Effector memory CD4-positive, alpha-beta T cell (primary cell): ENCODE results near the gene MARCOL.

ENCODE experiments used
- DNase-seq, 3 donors: peaks; one replicate each; pipeline ENCODE4 v3.0.0-alpha.2; 2020
- H3K27ac ChIP-seq: 2 replicates; pipeline ENCODE4 v1.7.0; 2013; ENCODE audit warnings: mild to moderate bottlenecking, low read length, moderate library complexity; ENCODE audit not compliant: insufficient read depth, poor library complexity, severe bottlenecking
- H3K27me3 ChIP-seq: replicated peaks from 2 replicates; pipeline ENCODE4 v1.7.0; 2013; ENCODE audit warnings: mild to moderate bottlenecking, low read length; ENCODE audit not compliant: insufficient read depth, control insufficient read depth, poor library complexity, severe bottlenecking
- H3K36me3 ChIP-seq: 2 replicates; pipeline ENCODE4 v1.7.0; 2013; ENCODE audit warnings: mild to moderate bottlenecking, low read length, moderate library complexity; ENCODE audit not compliant: control insufficient read depth, insufficient read depth
- H3K4me1 ChIP-seq: 2 replicates; pipeline ENCODE4 v1.7.0; 2013; ENCODE audit warnings: low read length, mild to moderate bottlenecking; ENCODE audit not compliant: control insufficient read depth, insufficient read depth, poor library complexity, severe bottlenecking
- H3K4me3 ChIP-seq: 2 replicates; pipeline ENCODE4 v1.7.0; 2013; ENCODE audit warnings: low read length, low read depth, mild to moderate bottlenecking; ENCODE audit not compliant: insufficient read depth, poor library complexity, severe bottlenecking
- H3K9me3 ChIP-seq: 2 replicates; pipeline ENCODE4 v1.7.0; 2013; ENCODE audit warnings: mild to moderate bottlenecking, low read length, moderate library complexity; ENCODE audit not compliant: control insufficient read depth
- total RNA-seq, 3 donors: gene quantifications; one replicate each; lab custom pipeline; 2026; lab: John Stamatoyannopoulos, UW

The MARCOL gene, protein sequence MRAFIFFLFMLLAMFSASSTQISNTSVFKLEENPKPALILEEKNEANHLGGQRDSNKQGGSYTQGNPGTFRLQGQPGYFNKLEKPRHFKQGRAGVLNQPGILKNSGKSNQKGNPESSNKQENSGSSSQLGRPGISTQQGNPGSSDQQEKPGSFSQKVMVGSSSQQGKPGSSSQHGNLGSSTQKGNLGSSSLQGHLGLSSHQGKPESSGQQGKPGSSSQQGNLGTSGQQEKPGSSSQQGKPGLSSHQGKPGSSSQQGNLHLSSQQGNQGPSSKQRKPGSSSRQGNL
- total RNA-seq: 0 reads per million in 3 donors

DNA sequence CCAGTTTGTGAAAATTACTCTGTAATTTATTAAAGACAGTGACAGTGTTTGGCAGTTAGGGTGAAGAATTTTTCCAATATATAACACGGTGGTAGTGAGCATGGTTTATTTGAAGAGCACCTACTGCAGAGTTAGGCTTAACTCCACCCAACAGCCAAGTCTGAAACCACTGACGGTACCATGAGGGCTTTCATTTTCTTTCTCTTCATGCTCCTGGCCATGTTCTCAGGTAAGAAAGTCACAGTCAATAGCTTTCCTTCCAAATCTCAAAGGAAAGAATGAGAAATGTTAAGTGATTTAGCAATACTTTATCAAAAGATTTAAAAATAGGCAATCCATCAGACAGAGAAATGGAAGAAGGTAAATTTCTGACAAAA, at the start of gene MARCOL:
Gene MARCOL, plus strand, starts transcription at position 108 of the 377 bp plus-strand sequence. Its CDS starts 73 bp downstream, at position 181.
- no peaks in the 10 kb centered on the region for H3K27me3 ChIP-seq
- no peak within 1 kb of the TSS for H3K4me3 ChIP-seq
- H3K4me1 ChIP-seq: no peaks in the 10 kb centered on the region
- DNase-seq: no peak
- H3K9me3 ChIP-seq: no peaks in the 10 kb centered on the region
- H3K36me3 ChIP-seq: no peaks in the 10 kb centered on the region
- H3K27ac ChIP-seq: no peak within 1 kb of the TSS

- no peak for DNase-seq
- Histone ChIP-seq H3K27ac (no peak overlapping the region), H3K4me3 (no peak overlapping the region), H3K9me3 (no peaks in the 10 kb centered on the region), H3K36me3 (no peaks in the 10 kb centered on the region), H3K4me1 (no peaks in the 10 kb centered on the region), H3K27me3 (no peaks in the 10 kb centered on the region)
These were observed 47.3 kb upstream of the MARCOL start for GRCh38 chr5:148191010-148191409.

- Histone ChIP-seq H3K36me3 (no peaks in the 10 kb centered on the region), H3K4me1 (no peaks in the 10 kb centered on the region), H3K27me3 (no peaks in the 10 kb centered on the region), H3K27ac (no peak overlapping the region), H3K9me3 (no peaks in the 10 kb centered on the region), H3K4me3 (no peak overlapping the region)
- DNase-seq: no peak
These were observed 45.1 kb upstream of the MARCOL start for GRCh38 chr5:148193202-148193601.

- H3K4me3 ChIP-seq: no peak overlapping the region
- H3K27ac ChIP-seq: no peak overlapping the region
- H3K36me3 ChIP-seq: no peaks in the 10 kb centered on the region
- no peaks in the 10 kb centered on the region for H3K9me3 ChIP-seq
- H3K27me3 ChIP-seq: no peaks in the 10 kb centered on the region
- no peaks in the 10 kb centered on the region for H3K4me1 ChIP-seq
- DNase-seq: no peak
These were observed 37.2 kb upstream of the MARCOL start for GRCh38 chr5:148201151-148201550.

GRCh38 chr5:148202531-148203203, 35.7 kb upstream of the MARCOL start, which contains the start of gene SPINK6:
SPINK6 (plus strand) TSS chr5:148203042; CDS start chr5:148203097, 55 bp downstream.
- H3K9me3 ChIP-seq: no peaks in the 10 kb centered on the region
- no peak within 1 kb of the TSS for H3K4me3 ChIP-seq
- no peaks in the 10 kb centered on the region for H3K4me1 ChIP-seq
- no peaks in the 10 kb centered on the region for H3K36me3 ChIP-seq
- no peak for DNase-seq
- H3K27me3 ChIP-seq: no peaks in the 10 kb centered on the region
- H3K27ac ChIP-seq: no peak within 1 kb of the TSS

DNA sequence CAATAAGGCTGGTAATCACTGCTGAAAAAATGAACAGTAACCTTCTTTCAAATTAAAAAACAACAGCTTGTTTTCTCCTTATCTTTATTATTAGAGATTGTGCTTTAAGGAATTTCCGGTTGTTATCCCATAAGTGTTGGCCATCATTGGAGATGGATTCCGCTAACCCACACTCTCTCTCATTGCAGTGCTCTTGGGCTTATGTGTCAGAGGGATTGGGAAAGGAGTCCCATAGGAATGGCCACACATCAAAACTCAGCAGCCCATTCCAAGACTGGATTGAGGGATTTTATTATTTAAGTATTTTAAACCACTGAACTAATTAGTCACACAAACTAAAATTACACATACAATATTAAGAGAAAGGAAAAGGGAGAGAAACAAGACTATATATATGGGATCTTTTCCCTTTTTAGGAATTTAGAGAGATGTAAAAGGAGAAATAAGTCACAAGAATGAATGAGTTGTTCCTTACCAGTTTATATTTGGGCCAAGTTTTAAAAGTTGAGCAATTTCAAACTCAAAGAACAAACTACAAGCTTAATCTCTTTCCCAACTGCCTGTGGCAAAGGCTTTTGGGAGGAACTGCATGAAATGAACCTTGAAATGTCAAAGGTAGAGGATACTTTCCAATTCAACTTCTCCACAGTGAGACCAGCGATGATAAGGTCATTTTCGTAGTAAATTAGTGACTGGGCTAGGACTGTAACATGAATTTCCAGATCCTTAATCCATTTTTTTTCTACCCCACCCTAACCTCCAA, 33.1 kb upstream of the MARCOL start:
- Histone ChIP-seq H3K4me3 (no peak overlapping the region), H3K27me3 (no peaks in the 10 kb centered on the region), H3K27ac (no peak overlapping the region), H3K36me3 (no peaks in the 10 kb centered on the region), H3K9me3 (no peaks in the 10 kb centered on the region), H3K4me1 (no peaks in the 10 kb centered on the region)
- no peak for DNase-seq

DNA sequence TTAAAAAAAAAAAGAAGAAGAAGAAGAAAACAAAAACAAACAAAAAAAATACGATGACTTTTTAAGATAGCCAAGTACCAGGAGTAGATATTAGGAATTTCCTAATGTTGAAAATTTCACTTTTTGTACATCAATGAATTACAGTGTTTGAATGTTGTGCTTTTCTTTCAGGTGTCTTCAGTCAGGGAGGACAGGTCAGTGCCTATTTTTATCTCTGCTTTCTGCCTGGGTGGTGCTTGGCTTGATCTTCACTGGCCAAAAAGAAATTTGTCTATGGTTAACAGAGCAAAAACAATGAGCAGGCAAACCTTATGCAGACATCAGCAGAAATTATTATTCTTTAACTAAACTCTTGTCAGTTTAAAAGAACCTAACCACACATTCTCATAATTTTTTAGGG, 32.5 kb upstream of the MARCOL start:
- no peak for DNase-seq
- H3K4me3 ChIP-seq: no peak overlapping the region

DNA sequence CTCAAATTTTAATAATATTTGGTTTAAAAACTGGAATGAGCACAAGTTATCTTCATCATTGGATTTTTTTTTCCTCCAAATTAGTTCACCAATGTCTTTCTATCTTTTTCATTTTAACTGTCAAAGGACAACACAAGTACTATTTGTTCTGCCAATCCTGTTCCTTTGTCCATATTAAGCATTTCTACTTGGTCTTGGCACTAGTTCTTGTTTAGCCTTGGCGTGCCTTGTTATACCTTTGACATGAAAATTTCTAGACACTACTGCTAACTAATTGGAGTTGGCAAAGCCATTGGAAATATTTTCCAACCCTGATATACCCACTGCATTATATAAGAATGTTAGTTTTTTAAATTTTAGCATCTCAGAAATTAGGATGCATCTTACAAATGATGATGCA, 31.7 kb upstream of the MARCOL start:
- DNase-seq: no peak
- Histone ChIP-seq H3K4me1 (no peaks in the 10 kb centered on the region), H3K36me3 (no peaks in the 10 kb centered on the region), H3K9me3 (no peaks in the 10 kb centered on the region), H3K27me3 (no peaks in the 10 kb centered on the region), H3K4me3 (no peak overlapping the region), H3K27ac (no peak overlapping the region)

More for the DNA sequence above, 32.5 kb upstream of the MARCOL start:
- Histone ChIP-seq H3K4me1 (no peaks in the 10 kb centered on the region), H3K9me3 (no peaks in the 10 kb centered on the region), H3K27ac (no peak overlapping the region), H3K36me3 (no peaks in the 10 kb centered on the region), H3K27me3 (no peaks in the 10 kb centered on the region)

DNA sequence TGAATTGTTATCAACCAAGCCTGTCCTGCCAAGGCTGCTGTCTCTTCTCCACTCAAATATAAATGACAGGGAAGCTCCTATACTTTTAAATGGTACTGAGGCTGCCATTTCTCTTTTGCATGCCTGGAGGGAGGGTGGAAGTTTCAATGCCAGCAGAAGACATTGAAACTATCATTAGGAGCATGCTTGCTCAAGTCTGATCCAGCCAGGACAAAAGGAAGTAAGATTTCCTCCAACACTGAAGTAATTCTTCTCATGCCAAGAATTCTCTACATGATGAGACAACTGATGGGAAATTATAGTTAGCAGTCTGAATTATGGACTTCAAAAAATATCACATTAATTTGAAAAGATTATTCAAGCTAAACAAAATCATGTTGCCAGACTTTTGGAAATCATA, 30.1 kb upstream of the MARCOL start:
- Histone ChIP-seq H3K27ac (no peak overlapping the region), H3K9me3 (no peaks in the 10 kb centered on the region)
- no peak for DNase-seq

More for the DNA sequence above, 30.1 kb upstream of the MARCOL start:
- Histone ChIP-seq H3K4me1 (no peaks in the 10 kb centered on the region), H3K4me3 (no peak overlapping the region), H3K27me3 (no peaks in the 10 kb centered on the region), H3K36me3 (no peaks in the 10 kb centered on the region)
